ENCODE measurements around the gene LRRC23.

- TF ChIP-seq CTCF (IDR thresholded peaks at IDR 0.05; ENCODE audit: low read length) (peak; percentile 96), EZH2 (IDR thresholded peaks at IDR 0.05; ENCODE audit: borderline replicate concordance, low read length) (no peak)
Observed at GRCh38 chr12:6937481-6938352, 33.1 kb downstream of the LRRC23 start.
